ENCODE data around the gene CCP110. TPM values are rescaled to one million over a fixed set of nuclear protein-coding genes. Genes with fewer than 3 reads are reported as not detected.
A peak's percentile ranks its signal among the peaks of the same experiment; 100 is the strongest.

The CCP110 gene
- total and polyA plus RNA-seq, 2 of the 13 experiments (the other 11 are each of a cell fraction or from before 2014, with no cell fraction given): 10.0 to 11.1 TPM

DNA sequence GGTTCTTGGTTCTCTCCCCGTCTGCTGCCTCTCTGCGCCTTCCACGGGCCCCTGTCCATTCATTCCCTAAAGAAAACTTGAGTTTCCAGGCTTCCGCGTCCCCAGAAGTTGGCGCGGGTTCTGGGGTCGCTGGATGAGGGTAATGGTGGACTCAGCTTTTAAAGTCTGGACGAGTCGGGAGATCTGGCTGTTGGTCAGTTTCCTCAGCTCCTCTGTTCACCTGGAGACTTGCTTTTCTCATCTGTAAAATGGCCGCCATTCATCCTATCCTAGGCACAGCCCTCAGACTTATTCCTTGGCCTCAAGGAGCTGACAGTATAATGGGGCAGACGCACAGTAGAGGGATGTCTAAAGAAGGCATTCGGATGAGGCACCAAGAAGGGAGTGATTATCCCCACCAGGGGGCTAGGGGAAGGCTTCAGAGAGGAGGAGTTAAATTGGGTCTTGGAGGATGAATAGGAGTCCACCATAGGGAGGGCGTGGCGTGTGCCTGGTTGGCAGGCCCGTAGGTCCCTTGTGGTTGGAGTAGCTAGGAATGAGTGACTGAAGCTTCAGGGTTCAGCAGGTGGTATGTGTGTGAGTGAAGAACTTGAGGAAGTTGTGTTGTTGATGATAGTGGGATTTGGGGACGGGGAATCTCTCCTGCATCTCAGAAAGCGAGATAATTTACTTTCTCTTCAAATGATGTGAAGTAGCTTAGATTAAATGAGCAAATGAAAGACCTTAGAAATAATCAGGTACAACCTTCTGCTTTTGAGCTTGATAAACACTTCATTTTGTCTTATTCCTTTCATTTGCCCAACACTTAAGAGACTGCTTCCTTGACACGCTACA is 32.4 kb downstream of the CCP110 start (continued):
- TF ChIP-seq, protein P1, sequence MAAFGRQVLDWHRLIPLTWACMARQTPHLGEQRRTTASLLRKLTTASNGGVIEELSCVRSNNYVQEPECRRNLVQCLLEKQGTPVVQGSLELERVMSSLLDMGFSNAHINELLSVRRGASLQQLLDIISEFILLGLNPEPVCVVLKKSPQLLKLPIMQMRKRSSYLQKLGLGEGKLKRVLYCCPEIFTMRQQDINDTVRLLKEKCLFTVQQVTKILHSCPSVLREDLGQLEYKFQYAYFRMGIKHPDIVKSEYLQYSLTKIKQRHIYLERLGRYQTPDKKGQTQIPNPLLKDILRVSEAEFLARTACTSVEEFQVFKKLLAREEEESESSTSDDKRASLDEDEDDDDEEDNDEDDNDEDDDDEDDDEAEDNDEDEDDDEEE (CRISPR knock-in tag; IDR thresholded peaks at IDR 0.05): peak; percentile 63; the same call in 1 of the 2 replicates
- TF ChIP-seq DNMT3B (CRISPR knock-in tag; conservative IDR thresholded peaks at IDR 0.05) (no peak), EHMT2 (IDR thresholded peaks at IDR 0.05; ENCODE audit: borderline replicate concordance, low read depth, low read length) (peak; percentile 14; the same call in 1 of the 2 replicates), RARA (CRISPR knock-in tag; IDR thresholded peaks at IDR 0.05) (no peak), ADNP (CRISPR knock-in tag; IDR thresholded peaks at IDR 0.05) (no peak), HES4 (CRISPR knock-in tag; IDR thresholded peaks at IDR 0.05; ENCODE audit: borderline replicate concordance) (0 out of 2 replicates have a peak, but pooled peaks have one; percentile 71), TCF7 (IDR thresholded peaks at IDR 0.05; ENCODE audit: low read depth) (no peak), ZFP41 (CRISPR knock-in tag; IDR thresholded peaks at IDR 0.05; ENCODE audit: borderline replicate concordance) (no peak), KDM1A (CRISPR knock-in tag; IDR thresholded peaks at IDR 0.05) (peak; percentile 44; the same call in 1 of the 2 replicates)
- TF ChIP-seq, protein P2, sequence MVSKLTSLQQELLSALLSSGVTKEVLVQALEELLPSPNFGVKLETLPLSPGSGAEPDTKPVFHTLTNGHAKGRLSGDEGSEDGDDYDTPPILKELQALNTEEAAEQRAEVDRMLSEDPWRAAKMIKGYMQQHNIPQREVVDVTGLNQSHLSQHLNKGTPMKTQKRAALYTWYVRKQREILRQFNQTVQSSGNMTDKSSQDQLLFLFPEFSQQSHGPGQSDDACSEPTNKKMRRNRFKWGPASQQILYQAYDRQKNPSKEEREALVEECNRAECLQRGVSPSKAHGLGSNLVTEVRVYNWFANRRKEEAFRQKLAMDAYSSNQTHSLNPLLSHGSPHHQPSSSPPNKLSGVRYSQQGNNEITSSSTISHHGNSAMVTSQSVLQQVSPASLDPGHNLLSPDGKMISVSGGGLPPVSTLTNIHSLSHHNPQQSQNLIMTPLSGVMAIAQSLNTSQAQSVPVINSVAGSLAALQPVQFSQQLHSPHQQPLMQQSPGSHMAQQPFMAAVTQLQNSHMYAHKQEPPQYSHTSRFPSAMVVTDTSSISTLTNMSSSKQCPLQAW (CRISPR knock-in tag; IDR thresholded peaks at IDR 0.05): 0 out of 2 replicates have a peak, but pooled peaks have one; percentile 5
- TF ChIP-seq, protein P3, sequence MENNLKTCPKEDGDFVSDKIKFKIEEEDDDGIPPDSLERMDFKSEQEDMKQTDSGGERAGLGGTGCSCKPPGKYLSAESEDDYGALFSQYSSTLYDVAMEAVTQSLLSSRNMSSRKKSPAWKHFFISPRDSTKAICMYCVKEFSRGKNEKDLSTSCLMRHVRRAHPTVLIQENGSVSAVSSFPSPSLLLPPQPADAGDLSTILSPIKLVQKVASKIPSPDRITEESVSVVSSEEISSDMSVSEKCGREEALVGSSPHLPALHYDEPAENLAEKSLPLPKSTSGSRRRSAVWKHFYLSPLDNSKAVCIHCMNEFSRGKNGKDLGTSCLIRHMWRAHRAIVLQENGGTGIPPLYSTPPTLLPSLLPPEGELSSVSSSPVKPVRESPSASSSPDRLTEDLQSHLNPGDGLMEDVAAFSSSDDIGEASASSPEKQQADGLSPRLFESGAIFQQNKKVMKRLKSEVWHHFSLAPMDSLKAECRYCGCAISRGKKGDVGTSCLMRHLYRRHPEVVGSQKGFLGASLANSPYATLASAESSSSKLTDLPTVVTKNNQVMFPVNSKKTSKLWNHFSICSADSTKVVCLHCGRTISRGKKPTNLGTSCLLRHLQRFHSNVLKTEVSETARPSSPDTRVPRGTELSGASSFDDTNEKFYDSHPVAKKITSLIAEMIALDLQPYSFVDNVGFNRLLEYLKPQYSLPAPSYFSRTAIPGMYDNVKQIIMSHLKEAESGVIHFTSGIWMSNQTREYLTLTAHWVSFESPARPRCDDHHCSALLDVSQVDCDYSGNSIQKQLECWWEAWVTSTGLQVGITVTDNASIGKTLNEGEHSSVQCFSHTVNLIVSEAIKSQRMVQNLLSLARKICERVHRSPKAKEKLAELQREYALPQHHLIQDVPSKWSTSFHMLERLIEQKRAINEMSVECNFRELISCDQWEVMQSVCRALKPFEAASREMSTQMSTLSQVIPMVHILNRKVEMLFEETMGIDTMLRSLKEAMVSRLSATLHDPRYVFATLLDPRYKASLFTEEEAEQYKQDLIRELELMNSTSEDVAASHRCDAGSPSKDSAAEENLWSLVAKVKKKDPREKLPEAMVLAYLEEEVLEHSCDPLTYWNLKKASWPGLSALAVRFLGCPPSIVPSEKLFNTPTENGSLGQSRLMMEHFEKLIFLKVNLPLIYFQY (CRISPR knock-in tag; IDR thresholded peaks at IDR 0.05; ENCODE audit: borderline replicate concordance): no peak
- TF ChIP-seq, protein P4, sequence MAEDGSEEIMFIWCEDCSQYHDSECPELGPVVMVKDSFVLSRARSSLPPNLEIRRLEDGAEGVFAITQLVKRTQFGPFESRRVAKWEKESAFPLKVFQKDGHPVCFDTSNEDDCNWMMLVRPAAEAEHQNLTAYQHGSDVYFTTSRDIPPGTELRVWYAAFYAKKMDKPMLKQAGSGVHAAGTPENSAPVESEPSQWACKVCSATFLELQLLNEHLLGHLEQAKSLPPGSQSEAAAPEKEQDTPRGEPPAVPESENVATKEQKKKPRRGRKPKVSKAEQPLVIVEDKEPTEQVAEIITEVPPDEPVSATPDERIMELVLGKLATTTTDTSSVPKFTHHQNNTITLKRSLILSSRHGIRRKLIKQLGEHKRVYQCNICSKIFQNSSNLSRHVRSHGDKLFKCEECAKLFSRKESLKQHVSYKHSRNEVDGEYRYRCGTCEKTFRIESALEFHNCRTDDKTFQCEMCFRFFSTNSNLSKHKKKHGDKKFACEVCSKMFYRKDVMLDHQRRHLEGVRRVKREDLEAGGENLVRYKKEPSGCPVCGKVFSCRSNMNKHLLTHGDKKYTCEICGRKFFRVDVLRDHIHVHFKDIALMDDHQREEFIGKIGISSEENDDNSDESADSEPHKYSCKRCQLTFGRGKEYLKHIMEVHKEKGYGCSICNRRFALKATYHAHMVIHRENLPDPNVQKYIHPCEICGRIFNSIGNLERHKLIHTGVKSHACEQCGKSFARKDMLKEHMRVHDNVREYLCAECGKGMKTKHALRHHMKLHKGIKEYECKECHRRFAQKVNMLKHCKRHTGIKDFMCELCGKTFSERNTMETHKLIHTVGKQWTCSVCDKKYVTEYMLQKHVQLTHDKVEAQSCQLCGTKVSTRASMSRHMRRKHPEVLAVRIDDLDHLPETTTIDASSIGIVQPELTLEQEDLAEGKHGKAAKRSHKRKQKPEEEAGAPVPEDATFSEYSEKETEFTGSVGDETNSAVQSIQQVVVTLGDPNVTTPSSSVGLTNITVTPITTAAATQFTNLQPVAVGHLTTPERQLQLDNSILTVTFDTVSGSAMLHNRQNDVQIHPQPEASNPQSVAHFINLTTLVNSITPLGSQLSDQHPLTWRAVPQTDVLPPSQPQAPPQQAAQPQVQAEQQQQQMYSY (CRISPR knock-in tag; IDR thresholded peaks at IDR 0.05): no peak
